ENCODE measurements around the gene STRADA. TPM values are rescaled to one million over a fixed set of nuclear protein-coding genes. Genes with fewer than 3 reads are reported as not detected.
"Not testable (repeated sequence)": the region's sequence is repeated elsewhere in the genome, so short reads cannot be mapped to it uniquely, and the experiment has no call there.

Gene STRADA
- total RNA-seq, 1 donor from 2014 or later, result 28.1 TPM

DNA sequence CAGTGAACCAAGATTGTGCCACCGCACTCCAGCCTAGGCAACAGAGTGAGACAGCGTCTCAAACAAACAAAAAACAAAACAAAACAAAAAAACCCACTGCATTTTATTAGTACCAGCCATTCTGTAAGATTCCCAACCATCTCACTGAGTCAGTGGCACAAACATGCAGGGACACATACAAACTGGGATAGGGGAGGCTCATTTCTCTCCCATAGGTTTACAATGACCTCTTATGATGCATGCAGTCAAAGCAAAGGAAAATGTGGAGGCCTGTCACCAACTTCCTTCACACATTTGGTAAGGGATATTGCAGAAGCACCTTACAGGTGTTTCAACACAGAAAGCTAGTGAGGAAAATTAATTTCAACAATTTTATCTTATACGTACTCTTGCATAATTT is 12.4 kb upstream of the STRADA start:
- DNase-seq, result no peak

DNA sequence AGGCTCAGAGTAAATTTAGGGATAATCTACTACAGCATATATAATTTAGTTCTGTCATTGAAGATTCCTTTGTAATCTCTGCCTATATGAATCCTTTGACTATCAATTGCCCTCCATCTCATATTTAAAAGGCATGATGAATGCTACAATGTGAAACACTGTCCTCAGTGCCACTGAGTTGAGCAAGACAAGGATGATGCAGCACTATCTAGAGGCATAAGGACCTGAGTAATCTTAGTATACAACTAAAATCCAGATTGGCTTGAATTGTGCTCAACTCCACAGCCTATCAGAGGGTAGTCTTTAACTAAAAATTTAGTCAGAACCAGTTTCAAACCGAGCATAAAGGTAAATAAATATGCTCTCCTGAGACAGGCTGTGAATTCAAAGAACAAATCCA is 11.6 kb upstream of the STRADA start:
- DNase-seq, result no peak

DNA sequence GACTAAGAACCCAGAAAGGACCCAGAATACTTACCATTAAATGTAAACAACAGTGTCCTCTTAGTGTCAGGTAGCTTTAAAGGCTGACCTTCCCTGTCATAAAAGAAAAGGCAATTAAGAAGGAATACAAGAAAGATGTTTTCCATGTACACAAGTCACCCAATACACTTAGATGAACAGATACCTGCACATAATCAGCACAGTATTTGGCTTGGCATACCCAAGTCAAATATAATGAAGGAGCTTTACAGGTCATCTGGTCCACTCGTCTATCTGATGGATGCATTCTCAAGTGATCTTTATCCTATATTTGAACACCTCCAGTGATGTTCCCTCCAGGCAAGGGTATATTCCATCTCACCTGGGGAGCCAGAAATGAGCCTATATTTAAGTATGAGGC is 11.1 kb upstream of the STRADA start:
- no peak for DNase-seq

DNA sequence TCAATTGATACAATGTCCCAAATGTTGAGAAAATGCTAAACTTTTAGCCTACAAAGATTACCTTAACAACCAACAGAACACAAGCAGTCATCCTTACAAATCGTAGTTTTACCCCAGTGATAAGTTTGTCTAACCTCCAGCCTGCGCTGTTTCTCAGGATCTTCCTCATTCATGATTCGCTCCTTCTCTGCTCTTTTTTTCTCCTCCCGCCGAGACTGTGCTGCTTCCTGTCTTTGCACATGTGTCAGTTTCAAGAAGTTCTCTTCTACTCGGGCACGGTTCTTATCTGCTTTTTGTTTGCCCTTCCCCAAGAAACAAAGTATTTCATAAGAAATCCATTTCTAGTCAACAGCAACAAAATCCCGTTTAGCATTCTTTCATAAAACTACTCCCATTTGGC is 10.2 kb upstream of the STRADA start:
- DNase-seq, result no peak

DNA sequence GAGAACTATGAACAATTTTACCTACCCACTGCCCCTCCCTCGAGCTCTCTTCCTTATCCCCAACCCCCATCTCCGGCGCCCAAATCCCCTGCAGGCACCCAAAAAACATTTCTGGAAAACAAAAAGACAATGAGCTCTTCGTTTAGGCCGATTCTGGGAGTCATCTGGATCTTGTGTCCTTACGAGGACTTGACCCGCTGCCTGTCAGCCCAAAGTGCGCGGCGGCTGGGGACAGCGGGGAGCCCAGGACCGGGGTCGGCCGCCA is 524 bp downstream of the STRADA start:
- peak; percentile 19 for DNase-seq

DNA sequence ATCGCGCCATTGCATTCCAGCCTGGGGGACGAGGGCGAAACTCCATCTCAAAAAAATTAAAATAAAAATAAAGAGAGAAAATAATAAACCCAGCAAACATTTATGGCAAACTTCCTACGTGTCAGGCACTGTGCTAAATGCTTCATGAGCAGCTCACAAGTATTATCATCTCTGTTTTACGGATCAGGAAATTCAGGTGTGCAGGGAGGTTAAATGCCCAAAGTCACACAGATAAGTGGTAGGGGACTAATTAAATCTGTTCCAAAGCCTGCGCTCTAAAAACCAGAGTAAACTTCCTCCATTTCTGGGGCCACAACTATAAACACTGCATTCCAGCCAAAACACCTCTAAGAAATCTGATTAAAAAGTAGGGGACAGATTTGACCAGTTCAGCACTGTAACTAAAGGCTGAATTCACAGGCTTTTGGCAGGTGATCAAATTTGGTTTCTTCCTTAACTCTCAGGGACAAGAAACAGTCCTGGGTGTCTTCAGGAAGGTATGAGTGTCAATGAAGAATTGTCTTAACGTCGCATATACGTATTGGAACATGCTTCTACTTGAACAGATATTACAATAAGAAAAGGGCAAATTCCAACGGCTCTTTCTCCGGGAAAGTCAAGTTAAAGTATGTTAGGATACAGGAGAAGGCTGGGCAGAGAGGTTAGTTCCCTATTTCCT is 996 bp downstream of the STRADA start:
- no peak for DNase-seq

DNA sequence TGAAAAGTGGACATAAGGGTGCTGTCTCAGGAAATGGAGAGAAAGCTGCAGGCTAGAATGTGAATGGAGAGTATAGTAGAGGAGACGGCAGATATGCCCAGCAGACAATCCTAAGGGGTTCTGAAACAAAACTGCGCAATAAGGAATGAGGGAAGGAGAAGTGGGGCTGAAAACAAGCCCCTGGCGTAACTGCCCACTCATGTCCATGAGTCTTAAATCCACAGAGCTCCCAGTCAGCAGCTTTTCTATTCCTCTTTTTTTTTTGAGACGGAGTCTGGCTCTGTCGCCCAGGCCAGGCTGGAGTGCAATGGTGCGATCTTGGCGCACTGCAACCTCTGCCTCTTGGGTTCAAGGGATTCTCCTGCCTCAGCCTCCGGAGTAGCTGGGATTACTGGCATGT is 5.9 kb downstream of the STRADA start:
- no peak for DNase-seq

DNA sequence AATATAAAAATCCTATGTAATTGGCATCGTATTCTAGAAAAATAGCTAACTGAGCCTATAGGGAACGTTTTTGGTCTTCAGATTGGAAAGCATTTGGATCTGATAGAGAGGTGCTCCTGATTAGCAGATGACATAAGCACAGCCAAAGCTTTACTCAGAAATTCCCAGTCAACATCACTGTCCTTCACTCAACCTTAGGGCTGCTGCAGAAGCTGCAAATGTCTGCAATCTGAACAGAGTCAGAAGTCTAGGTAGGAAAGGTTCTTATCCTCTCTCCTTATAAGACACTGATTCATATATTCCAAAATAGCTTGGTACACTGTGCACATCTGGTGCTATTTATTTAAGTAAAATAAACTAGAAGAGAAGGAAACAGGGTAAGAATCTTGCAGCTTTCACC is 19.2 kb downstream of the STRADA start:
- no peak for DNase-seq

DNA sequence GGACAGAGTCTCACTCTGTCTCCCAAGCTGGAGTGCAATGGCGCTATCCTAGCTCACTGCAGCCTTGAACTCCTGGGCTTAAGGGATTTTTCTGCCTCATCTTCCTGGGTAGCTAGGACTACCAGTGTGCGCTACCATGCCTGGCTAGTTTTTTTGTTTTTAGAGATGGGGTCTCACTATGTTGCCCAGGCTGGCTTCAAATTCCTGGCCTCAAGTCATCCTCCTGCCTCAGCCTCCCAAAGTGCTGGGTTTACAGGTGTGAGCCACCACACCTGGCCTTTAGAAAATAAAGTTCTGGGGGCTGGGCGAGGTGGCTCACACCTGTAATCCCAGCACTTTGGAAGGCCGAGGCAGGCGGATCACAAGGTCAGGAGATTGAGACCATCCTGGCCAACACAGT is 21.4 kb downstream of the STRADA start:
- not testable (repeated sequence) for DNase-seq

DNA sequence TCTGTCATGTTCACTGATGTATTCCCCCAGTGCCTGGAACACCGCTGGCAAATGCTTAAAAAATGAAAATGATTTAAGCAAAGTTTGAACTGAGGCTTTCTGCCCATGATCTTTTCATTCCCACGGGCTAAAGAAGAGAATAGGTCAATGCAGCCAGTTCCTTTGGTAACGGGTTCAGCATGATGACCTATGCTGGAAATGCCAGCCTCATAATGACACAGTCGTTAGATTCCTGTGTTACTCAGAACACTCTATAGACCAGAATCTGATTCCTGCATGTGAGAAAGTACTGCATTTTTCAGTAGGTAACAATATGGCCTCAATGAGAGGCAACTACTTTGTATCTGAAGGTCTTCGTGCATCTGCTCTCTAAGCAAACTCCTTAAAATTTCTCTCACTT is 22.6 kb downstream of the STRADA start:
- no peak for DNase-seq

DNA sequence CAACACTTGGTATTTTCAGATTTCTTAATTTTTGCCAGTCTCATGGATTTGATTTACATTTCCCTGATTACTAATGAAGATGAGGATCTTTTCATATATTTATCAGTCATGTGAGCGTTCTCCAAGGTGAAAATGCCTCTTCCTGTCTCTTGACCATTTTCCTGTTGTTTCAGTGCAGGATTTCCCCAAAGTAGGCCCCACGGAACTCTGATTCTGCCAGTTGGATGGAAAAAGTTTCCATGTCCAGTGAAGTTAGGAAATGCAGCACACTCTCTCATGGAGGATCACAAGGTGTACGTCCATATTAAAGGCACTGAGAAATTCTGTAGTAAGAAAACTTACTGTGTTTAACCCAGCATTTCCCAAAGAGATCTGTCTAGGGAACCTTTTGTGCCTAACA is 25.2 kb downstream of the STRADA start:
- no peak for DNase-seq

DNA sequence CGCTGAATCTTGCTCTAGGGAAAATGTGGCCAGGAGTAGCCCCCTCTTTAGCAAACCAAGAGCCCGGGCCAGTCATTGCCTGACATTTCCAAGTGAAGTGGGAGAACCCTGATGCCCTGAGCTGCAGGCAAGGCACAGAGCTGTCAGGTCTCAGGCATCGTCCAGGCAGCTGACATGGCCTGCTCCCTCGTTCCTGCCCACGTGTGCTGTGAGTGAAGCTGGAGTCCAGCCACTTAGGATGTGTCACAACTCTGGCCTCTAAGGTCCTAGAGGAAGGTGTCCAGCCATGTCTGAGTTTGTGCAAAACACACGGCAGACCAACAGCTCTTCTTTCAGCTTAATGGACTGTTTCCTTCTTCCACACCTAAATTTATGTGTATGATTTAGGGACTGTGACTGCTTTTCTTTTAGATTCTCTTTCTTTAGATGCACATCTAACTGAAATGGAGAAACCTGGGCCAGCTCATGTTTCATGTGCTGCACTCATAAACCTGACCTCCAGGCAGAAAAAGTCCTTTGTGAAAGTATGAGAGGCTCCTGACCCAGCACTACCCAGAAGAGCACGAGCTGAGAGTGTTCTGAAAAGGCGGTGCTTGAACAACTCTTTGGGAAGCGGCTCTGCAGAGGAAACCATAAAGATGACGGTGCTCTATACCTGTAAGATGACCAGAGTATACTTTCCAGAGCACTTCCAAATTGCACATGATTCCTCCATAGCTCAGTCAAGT is 26.9 kb downstream of the STRADA start:
- no peak for DNase-seq

DNA sequence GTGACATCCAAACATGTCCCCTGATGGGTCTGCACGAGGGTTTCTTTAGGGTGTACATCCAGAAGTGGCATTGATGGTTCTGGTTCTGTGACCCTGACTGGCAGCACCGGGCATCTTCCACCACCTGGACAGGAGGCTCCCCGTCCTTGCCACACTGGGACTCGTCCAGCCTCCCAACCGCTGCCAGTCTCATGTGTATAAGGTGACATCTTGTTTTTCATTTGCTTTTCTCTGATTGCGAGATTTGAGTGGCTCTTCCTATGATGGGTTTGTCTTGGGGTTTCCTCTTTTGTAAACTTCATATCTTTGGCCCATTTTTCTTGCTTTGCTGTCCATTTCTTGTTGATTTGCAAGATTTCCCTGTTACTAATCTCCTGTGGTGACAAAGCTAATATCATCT is 32.5 kb downstream of the STRADA start:
- no peak for DNase-seq

DNA sequence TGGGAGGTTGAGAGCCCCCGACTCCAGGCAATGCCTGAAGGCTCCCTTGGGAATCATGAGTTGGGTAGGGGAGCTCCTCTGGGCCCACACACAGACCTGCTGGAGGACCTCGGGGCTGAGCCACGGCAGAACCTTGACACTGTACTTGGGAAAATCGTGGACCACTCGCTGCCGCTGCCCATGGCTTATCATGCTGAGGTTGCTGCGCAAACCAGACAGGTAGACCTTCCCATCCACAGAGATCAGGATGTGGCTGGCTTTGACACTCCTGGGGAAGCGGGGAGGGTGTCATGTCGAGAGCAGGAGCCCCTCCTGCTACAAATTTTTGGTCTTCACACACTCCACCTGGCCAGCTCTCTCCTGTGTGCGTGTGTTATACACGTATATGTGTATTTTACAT is 34.4 kb downstream of the STRADA start:
- DNase-seq, result no peak

DNA sequence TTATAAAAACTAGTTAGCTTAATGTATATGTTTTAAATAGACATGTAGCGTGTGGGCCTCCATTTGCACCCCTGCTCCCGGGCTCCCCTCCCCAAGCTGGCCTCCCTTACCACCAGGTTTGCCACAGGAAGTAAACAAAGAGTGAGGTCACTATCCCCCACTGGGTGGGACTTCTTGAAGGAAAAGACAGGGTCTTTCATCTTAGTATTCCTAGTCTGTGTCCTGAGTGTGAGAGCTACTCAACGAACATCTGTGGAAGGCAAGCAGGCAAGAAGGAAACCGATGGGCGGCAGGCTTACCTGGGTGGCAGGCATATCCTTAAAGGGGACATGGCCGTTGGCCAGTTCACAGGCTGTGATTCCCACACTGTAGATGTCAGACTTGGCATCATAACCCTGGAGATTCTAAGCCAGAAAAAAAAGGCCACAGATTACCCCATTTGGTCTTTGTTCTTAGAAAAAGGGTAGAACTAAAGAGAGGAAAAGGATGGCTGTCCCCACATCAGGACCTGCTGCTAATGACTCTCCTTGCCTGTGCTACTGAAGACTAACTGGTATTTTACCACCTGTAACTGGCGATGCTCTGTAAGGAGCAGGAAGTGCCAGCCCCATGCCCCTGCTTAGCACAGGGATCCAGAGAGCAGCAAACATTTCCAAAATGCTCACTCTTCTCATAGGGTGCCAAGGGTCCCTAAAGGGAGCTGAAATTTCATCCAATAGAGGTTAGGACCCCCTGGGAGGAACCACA is 35.1 kb downstream of the STRADA start:
- no peak for DNase-seq

DNA sequence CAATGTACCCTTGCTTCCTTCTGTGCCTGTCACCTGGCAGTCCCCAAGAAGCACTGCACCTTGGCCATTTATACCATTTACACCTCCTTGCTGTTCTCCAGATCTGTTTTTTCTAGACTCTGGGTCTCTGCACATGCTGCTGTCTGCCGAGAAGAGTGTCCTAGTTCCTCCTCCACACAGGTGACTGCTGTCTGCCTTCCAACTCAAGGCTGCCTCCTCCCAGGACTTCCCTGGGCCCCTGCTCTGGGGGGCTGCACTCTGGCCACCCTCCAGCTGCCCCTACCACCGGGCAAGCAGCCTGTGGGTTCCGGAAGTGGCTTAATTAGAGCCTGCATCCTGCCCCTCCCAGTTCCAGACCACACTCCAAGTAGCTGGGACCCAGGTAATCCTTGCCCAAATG is 35.9 kb downstream of the STRADA start:
- DNase-seq, result no peak

DNA sequence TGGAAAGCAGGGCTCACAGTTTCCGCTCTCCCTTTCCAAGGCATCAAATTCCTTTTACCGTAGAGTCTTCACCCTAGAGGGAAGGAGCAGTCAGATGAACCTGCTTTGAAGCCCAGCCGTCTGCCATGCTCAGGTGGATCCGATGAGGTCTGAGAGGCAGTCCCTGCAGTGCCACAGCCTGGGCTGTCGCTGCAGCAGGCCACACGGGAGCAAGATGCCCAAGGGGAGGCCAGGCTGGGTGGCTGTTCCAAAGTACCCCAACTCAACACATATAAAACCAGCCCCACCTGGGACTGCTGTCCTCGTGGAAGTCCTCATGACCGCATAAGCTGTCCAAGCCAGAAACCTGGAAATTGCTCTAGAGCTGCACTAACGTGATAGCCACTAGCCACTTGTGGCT is 36.8 kb downstream of the STRADA start:
- no peak for DNase-seq

DNA sequence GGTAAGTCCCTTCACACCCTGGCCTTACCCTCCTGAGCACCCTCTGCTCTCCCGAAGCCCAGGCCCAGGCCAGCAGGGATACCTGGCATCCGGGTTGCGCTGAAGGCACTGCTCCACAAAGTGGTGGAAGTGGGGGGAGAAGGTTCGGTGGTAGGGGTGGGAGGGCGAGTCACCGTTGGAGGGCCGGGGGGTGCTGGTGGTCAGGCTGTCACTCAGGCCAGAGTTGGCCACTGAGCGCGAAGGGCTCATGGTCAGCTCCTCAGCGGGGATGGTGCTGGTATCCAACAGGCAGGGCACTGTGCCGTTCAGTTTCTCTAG is 37.4 kb downstream of the STRADA start:
- DNase-seq, result no peak

DNA sequence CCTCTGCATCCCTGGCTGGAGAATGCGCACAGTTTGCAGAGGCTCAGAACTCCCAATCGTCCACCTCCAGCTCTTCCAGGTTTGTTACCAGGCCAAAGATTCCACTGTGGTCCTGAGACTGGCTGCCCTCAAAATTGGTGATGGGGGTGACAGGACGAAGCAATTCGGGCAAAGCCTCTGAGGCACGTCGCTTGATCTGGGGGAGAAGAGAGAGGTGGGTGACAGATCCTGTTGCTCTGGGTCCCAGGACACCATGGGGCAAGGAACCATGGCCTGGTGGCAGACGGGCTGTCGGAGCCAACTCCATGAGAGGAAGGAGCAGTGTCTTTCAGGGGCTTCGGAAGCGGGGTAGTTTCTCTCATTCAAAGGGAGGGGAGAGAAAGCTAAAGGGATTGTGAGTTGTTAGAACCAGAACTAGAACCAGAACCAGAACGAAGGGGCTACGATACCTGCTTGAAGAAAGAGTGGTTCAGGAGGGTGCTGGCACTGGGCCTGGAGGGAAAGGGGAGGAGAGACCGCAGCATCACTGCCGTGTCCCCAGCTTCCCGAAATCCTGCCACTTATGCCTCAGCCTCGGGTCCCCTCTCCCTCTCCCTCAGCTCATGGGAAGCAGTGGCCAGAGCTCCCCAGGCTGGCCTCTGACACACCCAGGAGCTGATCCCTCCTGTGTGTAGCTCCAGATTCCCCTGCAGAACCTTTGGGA is 37.9 kb downstream of the STRADA start:
- no peak for DNase-seq

DNA sequence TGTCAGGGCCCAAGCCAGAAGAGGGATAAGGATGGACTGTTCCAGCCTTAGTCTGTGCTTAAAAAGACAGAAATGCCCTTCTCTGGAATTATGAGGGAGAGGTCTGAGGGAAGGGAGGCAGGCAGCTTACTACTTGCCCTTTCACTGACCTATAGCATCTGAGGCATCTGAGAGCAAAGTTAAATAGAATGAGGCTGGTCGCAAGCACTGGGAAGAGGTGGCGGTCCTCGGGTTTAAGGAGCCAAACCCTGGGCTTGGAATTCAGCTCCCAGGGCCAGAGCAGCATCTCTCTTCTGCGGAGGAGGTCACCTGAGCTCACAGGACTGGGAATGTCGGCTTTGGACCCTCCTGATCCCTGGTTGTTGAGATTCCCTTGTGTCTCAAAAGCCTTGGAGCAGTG is 38.6 kb downstream of the STRADA start:
- DNase-seq, result no peak

DNA sequence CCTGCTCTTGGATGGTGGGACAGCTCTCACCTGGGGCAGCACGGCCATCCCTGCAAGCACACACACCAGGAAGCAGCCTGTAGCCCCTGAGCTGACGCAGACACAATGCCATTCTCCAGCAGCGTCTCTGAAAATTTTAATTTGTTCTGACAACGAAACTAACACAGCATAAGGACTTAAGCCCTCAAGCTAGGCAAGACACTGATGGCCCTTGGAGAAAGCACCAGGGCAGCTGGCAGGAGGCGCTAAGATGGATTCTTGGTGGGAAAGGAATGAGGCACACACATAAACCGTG is 38.9 kb downstream of the STRADA start:
- no peak for DNase-seq

DNA sequence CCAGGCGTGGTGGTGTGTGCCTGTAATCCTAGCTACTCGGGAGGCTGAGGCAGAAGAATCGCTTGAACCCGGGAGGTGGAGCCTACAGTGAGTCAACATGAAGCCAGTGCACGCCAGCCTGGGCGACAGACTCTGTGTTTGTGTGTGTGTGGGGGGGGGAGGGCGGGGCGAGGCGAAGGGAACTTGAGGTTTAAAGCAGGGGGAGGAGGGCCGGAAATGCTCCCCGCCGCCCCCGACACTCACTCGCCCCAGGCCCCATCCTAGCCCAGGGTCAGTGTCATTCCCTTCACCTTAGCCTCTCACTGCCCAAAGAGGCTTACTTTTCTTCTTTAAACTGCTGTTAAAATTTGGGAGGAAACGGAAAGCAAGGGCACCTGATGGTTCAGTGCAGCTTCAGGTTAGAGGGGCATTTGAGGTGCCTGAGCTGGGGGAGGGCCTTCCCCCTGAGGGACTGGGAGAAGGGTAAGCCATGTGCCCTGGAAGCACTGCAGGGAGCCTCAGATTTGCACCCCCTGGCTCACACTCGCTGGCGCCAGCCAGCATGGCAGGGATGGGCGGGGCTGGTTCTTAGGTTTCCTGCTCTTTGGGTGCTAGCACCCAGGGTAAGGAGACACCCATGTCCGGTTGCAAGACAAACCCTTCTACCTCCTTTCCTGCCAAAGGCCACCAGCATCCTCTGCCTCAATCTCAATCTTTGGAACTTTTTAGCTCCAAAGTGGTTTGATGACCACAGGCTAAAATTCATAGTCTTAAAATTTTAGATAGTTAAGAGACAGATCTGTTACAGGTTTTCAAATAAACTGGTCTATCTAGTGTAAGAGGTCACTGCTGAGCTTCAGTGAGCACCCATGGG is 39.5 kb downstream of the STRADA start:
- no peak for DNase-seq

DNA sequence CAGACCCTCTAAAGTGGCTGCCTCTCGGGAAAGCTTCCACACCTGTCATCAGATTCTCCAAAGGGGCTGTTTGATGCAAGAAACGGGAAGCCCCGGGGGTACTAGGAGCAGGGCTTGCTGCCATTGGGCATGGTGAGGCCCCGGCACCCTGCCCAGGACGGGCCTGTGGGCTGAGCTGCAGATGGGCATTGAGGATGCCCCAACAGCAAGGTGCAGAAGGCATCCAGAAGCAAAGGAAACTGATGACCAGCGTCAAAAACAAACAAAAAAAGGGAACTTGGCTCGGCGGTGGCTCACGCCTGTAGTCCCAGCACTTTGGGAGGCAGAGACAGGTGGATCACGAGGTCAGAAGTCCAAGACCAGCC is 40.2 kb downstream of the STRADA start:
- no peak for DNase-seq
